LNCAP (cell line): ENCODE results near the gene SH3RF1.

Experiments
- CTCF ChIP-seq: fragments of 450-650 bp; IDR thresholded peaks from 2 replicates; pipeline ENCODE4 v1.5.1; 2017; ENCODE audit warnings: mild to moderate bottlenecking

The SH3RF1 gene

GRCh38 chr4:169064296-169064695, 206.5 kb downstream of the SH3RF1 start:
- TF ChIP-seq CTCF = no peak

GRCh38 chr4:169063441-169063840, 207.3 kb downstream of the SH3RF1 start:
- no peak for TF ChIP-seq CTCF

DNA sequence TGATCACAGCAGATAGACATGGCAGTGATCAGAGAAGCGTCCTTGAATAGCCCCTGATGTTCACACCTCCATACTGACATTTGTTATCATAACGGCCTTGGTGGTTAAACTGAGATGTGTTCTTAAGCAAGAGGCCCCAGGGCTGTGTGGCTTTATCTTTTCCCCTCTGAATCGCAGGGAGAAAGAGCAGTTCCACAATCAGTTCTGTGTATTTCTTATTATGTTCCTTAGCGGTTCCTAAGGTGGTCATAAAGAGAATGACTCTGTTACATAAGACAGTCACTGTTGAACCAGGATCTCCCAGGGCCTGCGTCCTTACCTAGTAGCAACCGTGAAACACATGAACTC, 207.9 kb downstream of the SH3RF1 start:
- TF ChIP-seq CTCF = no peak

GRCh38 chr4:169061386-169061785, 209.4 kb downstream of the SH3RF1 start:
- TF ChIP-seq CTCF = no peak

DNA sequence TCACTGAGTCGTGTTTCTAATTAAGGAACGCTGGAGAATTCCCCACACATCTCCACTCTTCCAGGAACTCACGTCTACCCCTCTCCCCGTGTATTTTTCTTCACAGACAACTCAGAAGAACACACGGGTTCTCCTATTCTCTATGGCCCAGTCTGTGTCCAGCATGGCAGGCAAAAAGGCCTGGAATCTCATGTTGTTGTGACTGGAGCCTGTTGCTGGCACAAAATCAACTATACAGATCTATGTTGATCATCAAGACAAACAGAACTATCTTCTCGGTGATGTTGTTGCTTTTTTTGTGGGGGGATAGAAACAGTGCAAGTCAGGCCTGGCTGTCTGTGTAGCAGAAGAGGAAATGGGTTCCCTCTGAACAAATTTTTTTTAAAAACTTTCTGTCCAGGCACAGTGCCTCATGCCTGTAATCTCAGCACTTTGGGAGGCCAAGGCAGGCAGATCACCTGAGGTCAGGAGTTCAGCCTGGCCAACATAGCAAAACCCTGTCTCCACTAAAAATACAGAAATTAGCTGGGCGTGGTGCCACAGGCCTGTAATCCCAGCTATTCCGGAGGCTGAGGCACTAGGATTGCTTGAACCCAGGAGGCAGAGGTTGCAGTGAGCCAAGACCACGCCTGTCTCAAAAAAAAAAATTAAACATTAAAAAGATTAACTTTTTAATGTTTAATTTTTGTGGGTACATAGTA, 210.2 kb downstream of the SH3RF1 start:
- TF ChIP-seq CTCF = no peak

- TF ChIP-seq CTCF = no peak
Measured at GRCh38 chr4:169059306-169060211, 211.2 kb downstream of the SH3RF1 start.

- TF ChIP-seq CTCF = no peak
Measured at GRCh38 chr4:169058312-169058711, 212.4 kb downstream of the SH3RF1 start.
